NB4 (cell line): ENCODE results near the gene ZNF577.

Source experiments
- MAX ChIP-seq: IDR thresholded peaks from 2 replicates; pipeline ENCODE4 v1.6.1; 2011; ENCODE audit warnings: low read depth, low read length
- MYC ChIP-seq: IDR thresholded peaks from 2 replicates; pipeline ENCODE4 v1.6.1; 2011; ENCODE audit warnings: low read depth, low read length
- POLR2A ChIP-seq: IDR thresholded peaks from 2 replicates; pipeline ENCODE4 v1.6.1; 2011; ENCODE audit warnings: mild to moderate bottlenecking; ENCODE audit not compliant: insufficient read length; ENCODE audit errors: extremely low read depth
- TF ChIP-seq, protein P1 (sequence below): IDR thresholded peaks from one replicate; pipeline ENCODE4 v1.5.1; 2012; ENCODE audit warnings: low read depth, low read length

DNA sequence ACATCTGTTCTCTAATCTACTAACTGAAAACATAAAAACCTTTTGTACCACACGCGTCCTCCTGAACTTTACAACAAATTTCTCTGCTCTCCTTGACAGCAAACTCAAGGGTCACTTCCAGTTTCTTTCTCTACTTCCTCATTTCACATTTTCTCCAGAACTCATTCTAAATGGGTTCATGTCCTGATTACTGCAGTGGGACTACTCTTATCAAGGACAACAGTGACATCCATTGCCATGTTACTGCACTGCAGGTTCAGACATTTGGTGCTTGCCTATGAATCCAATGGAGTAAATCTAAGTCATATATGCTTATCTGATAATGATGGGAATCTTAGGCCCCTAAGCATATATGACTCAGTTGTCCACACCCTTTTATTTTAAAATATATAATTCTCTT is 57.5 kb downstream of the ZNF577 start:
- no peak for TF ChIP-seq POLR2A
- TF ChIP-seq, protein P1, sequence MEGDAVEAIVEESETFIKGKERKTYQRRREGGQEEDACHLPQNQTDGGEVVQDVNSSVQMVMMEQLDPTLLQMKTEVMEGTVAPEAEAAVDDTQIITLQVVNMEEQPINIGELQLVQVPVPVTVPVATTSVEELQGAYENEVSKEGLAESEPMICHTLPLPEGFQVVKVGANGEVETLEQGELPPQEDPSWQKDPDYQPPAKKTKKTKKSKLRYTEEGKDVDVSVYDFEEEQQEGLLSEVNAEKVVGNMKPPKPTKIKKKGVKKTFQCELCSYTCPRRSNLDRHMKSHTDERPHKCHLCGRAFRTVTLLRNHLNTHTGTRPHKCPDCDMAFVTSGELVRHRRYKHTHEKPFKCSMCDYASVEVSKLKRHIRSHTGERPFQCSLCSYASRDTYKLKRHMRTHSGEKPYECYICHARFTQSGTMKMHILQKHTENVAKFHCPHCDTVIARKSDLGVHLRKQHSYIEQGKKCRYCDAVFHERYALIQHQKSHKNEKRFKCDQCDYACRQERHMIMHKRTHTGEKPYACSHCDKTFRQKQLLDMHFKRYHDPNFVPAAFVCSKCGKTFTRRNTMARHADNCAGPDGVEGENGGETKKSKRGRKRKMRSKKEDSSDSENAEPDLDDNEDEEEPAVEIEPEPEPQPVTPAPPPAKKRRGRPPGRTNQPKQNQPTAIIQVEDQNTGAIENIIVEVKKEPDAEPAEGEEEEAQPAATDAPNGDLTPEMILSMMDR = peak; percentile 63
- TF ChIP-seq MAX = no peak
- TF ChIP-seq MYC = no peak
